Endothelial cell of umbilical vein (primary cell): ENCODE measurements around the gene TMEM8B. TPM values are rescaled to one million over a fixed set of nuclear protein-coding genes. Genes with fewer than 3 reads are reported as not detected.
A peak's percentile ranks its signal among the peaks of the same experiment; 100 is the strongest.

Experiments used
- BruUV-seq: library from RNA; stranded (reverse); fragments of 400-500 nt; replicated peaks from 2 replicates; lab custom pipeline; 2021; lab: Mats Ljungman, UMichigan
- CTCF ChIA-PET: fragments of 300-600, 350-600 bp; sonication (Branson Sonifier 250); formaldehyde crosslinking; loops from one replicate; lab custom pipeline; 2021; ENCODE audit warnings: antibody characterized with exemption, inconsistent platforms; lab: Charles Lee
- POLR2A ChIA-PET: fragments of 300-600, 350-600 bp; sonication (Branson Sonifier 250); formaldehyde crosslinking; loops from one replicate; lab custom pipeline; 2021; ENCODE audit warnings: antibody characterized with exemption, inconsistent platforms; lab: Charles Lee
- DNase-seq: peaks from one replicate; pipeline ENCODE4 v3.0.0-alpha.2; 2011; ENCODE audit warnings: low read depth, low spot score
- FAIRE-seq: peaks from 2 replicates; lab custom pipeline; 2011; peaks lifted over from hg19 to GRCh38; lab: Jason Lieb, UNC
- H2AFZ ChIP-seq: 2 replicates; pipeline ENCODE4 v1.6.0; 2012; ENCODE audit warnings: low read depth, low read length, control low read depth, inconsistent platforms
- H3K27ac ChIP-seq: 2 replicates; pipeline ENCODE4 v1.5.1; 2011; ENCODE audit warnings: low read depth, mild to moderate bottlenecking, control low read depth, low read length, moderate library complexity; ENCODE audit not compliant: insufficient read depth
- H3K27me3 ChIP-seq, 2 experiments: 2 replicates each; pipeline versions ENCODE4 v1.6.0 to v1.6.1; 2011; ENCODE audit warnings: low read length in 2 of 2, mixed read lengths in 1 of 2; ENCODE audit not compliant: control insufficient read depth in 2 of 2, insufficient read depth in 2 of 2
- H3K36me3 ChIP-seq, 2 experiments: 2 replicates in 1 of 2; 3 replicates in 1 of 2; pipeline ENCODE4 v1.5.1; 2011; ENCODE audit warnings: low read length in 2 of 2, mild to moderate bottlenecking in 1 of 2, moderate library complexity in 1 of 2; ENCODE audit not compliant: control insufficient read depth in 2 of 2, insufficient read depth in 2 of 2; ENCODE audit errors: extremely low read depth in 1 of 2
- H3K4me1 ChIP-seq: 3 replicates; pipeline ENCODE4 v1.5.1; 2011; ENCODE audit warnings: mild to moderate bottlenecking, low read length; ENCODE audit not compliant: control insufficient read depth, insufficient read depth; ENCODE audit errors: extremely low read depth
- H3K4me2 ChIP-seq: 2 replicates; pipeline ENCODE4 v1.6.1; 2011; ENCODE audit warnings: low read length, control low read depth, mixed read lengths; ENCODE audit not compliant: insufficient read depth
- H3K4me3 ChIP-seq, 3 experiments: fragments of 200-600 bp in 1 of 3; sonication (generic), shearing (Covaris generic) in 1 of 3; replicated peaks in 1 of 3; 2 replicates each; pipeline ENCODE4 v1.5.1; 2011 to 2016; ENCODE audit warnings: control low read depth in 3 of 3, low read length in 3 of 3, mild to moderate bottlenecking in 2 of 3, inconsistent platforms in 1 of 3, low read depth in 1 of 3, moderate library complexity in 1 of 3; ENCODE audit not compliant: insufficient read depth in 1 of 3
- H3K79me2 ChIP-seq: 2 replicates; pipeline ENCODE4 v1.6.0; 2012; ENCODE audit warnings: low read length, inconsistent platforms; ENCODE audit not compliant: control insufficient read depth, insufficient read depth
- H3K9ac ChIP-seq: replicated peaks from 2 replicates; pipeline ENCODE3; 2011; ENCODE audit warnings: low read length, control low read depth; ENCODE audit not compliant: insufficient read depth; ENCODE audit errors: extremely low read depth
- H3K9me1 ChIP-seq: replicated peaks from 3 replicates; pipeline ENCODE4 v1.6.0; 2011; ENCODE audit warnings: mild to moderate bottlenecking, low read length; ENCODE audit not compliant: control insufficient read depth, insufficient read depth; ENCODE audit errors: extremely low read depth
- H3K9me3 ChIP-seq: replicated peaks from 2 replicates; pipeline ENCODE4 v1.5.1; 2012; ENCODE audit warnings: low read length, inconsistent platforms; ENCODE audit not compliant: control insufficient read depth, insufficient read depth
- H4K20me1 ChIP-seq: replicated peaks from 2 replicates; pipeline ENCODE3; 2011; ENCODE audit warnings: mild to moderate bottlenecking, low read length; ENCODE audit not compliant: control insufficient read depth, insufficient read depth; ENCODE audit errors: extremely low read depth
- CTCF ChIP-seq, 2 donors: IDR thresholded peaks; 1 replicate in 1 of 2; 2 replicates in 1 of 2; pipeline ENCODE4 v1.5.1; 2011; ENCODE audit warnings: low read length in 2 of 2, mild to moderate bottlenecking in 2 of 2, moderate library complexity in 2 of 2, control low read depth in 1 of 2, inconsistent platforms in 1 of 2, low read depth in 1 of 2; ENCODE audit not compliant: insufficient read depth in 1 of 2; ENCODE audit errors: extremely low read depth in 1 of 2
- EZH2 ChIP-seq: IDR thresholded peaks from 2 replicates; pipeline ENCODE4 v1.6.1; 2012; ENCODE audit warnings: borderline replicate concordance, low read depth, mild to moderate bottlenecking, moderate library complexity, low read length, inconsistent platforms; ENCODE audit not compliant: severe bottlenecking
- FOS ChIP-seq: IDR thresholded peaks from 2 replicates; pipeline ENCODE4 v1.6.1; 2011; ENCODE audit warnings: mild to moderate bottlenecking, low read length, moderate library complexity, borderline replicate concordance; ENCODE audit not compliant: insufficient read depth
- GATA2 ChIP-seq: IDR thresholded peaks from 2 replicates; pipeline ENCODE4 v1.7.0; 2011; ENCODE audit warnings: low read depth, mild to moderate bottlenecking, moderate library complexity, mixed read lengths, low read length; ENCODE audit not compliant: insufficient read length, insufficient read depth
- JUN ChIP-seq: IDR thresholded peaks from 2 replicates; pipeline ENCODE4 v1.6.1; 2011; ENCODE audit warnings: borderline replicate concordance, low read depth; ENCODE audit not compliant: insufficient read length, insufficient read depth
- MAX ChIP-seq: IDR thresholded peaks from 2 replicates; pipeline ENCODE4 v1.6.1; 2011; ENCODE audit not compliant: insufficient read depth, insufficient read length
- MYC ChIP-seq: IDR thresholded peaks from one replicate; pipeline ENCODE4 v1.6.1; 2011; ENCODE audit warnings: mild to moderate bottlenecking, low read depth, low read length
- POLR2A ChIP-seq: IDR thresholded peaks from 2 replicates; pipeline ENCODE4 v1.6.1; 2012; ENCODE audit warnings: low read depth, mild to moderate bottlenecking, control low read depth, low read length
- POLR2AphosphoS5 ChIP-seq: IDR thresholded peaks from 2 replicates; pipeline ENCODE4 v1.6.1; 2012; ENCODE audit warnings: low read depth, mild to moderate bottlenecking, control low read depth, low read length, moderate library complexity; ENCODE audit not compliant: insufficient read depth
- dilution Hi-C: fragments of 300-500 bp; cut with MboI; formaldehyde crosslinking; loops from one replicate; pipeline ENCODE4 v1.15.0; 2019; ENCODE audit warnings: low sequenced_read_pairs; ENCODE audit not compliant: extremely low pct_ligation_motif_present
- intact Hi-C: fragments of 100-400 bp; cut with micrococcal nuclease; formaldehyde crosslinking; loops from one replicate; pipeline ENCODE4 v1.10.0; 2022
- polyA plus RNA-seq, 4 experiments: library from polyadenylated mRNA; depleted of rRNA in 3 of 4; stranded (reverse) in 3 of 4; unstranded in 1 of 4; fragments of >200 nt; gene quantifications; 2 replicates each; pipeline versions ENCODE4 v1.2.1 to v1.2.3, GENCODE V29; 2011 to 2012; ENCODE audit warnings: missing spikeins in 1 of 4
- total RNA-seq: library from RNA; stranded (reverse); gene quantifications from 2 replicates; pipeline ENCODE4 v1.2.3, GENCODE V29; 2021

Gene TMEM8B
- total and polyA plus RNA-seq, 2 donors (not counting 3 experiments of a cell fraction or from before 2014, with no cell fraction given), result 2.5 to 3.6 TPM

- H3K36me3 ChIP-seq, result no peaks in the 10 kb centered on the region
- no peak for TF ChIP-seq MAX
- TF ChIP-seq POLR2AphosphoS5, result peak; percentile 14
- peak; percentile 31 for TF ChIP-seq POLR2A
- TF ChIP-seq FOS, result no peak
- no peak for TF ChIP-seq GATA2
- no peak for TF ChIP-seq EZH2
- no peak for TF ChIP-seq JUN
- no peak for TF ChIP-seq CTCF (IDR thresholded peaks at IDR 0.05; ENCODE audit: extremely low read depth in 1 of 2, insufficient read depth in 1 of 2, low read depth in 1 of 2, low read length in 2 of 2)
- no peak for TF ChIP-seq MYC
- ChIA-PET POLR2A (no interaction called here), CTCF (interaction anchor here (0.7 to 6.4 kb wide), 15 partner anchors 7 to 192 kb away, joined by 3 to 46 read pairs (median 5); partner anchors contain the start of genes FAM221B, NPR2 and TMEM8B)
- H3K27ac ChIP-seq, result peak overlapping the region; percentile 94
- no peaks in the 10 kb centered on the region for H3K27me3 ChIP-seq
- intact Hi-C loops, result loop anchor here (1.0 to 5.0 kb wide), 4 partner anchors 84 to 253 kb away; partner anchors contain the start of genes CCDC107, CREB3, RMRP and TLN1
- H4K20me1 ChIP-seq, result no peaks in the 10 kb centered on the region
- peaks cover 76% of the 10 kb centered on the region for H3K4me1 ChIP-seq
- peaks cover 39% of the 10 kb centered on the region for H3K79me2 ChIP-seq
- FAIRE-seq (no peak), DNase-seq (no peak)
- no TSS peak for BruUV-seq
- H3K9me3 ChIP-seq, result no peaks in the 10 kb centered on the region
- H3K9ac ChIP-seq, result peak overlapping the region; percentile 77
- H2AFZ ChIP-seq, result no peak overlapping the region
- H3K4me3 ChIP-seq, result peak overlapping the region in 2 of 3 experiments; percentile 9 to 53
- H3K9me1 ChIP-seq, result no peaks in the 10 kb centered on the region
- dilution Hi-C loops, result no loop called here
- peak overlapping the region; percentile 63 for H3K4me2 ChIP-seq
Measured at GRCh38 chr9:35909687-35910612, 80.9 kb downstream of the TMEM8B start.
